HepG2 (cell line): ENCODE data around the gene ABTB2. TPM values are rescaled to one million over a fixed set of nuclear protein-coding genes. Genes with fewer than 3 reads are reported as not detected.

Experiments used
- ATAC-seq: fragments of 200-7000 bp; cut with Tn5 transposase; 3 replicates; pipeline ENCODE4 v1.9.1; 2020; ENCODE audit warnings: mild to moderate bottlenecking, moderate library complexity
- BruUV-seq: library from RNA; stranded (reverse); fragments of 400-500 nt; replicated peaks from 2 replicates; lab custom pipeline; 2021; lab: Mats Ljungman, UMichigan
- CTCF ChIA-PET: fragments of 300-600 bp; formaldehyde crosslinking; extraction: SDS; loops from one replicate; lab custom pipeline; 2021; ENCODE audit warnings: low total read pairs, inconsistent platforms, low intra/inter-chr PET ratio; lab: Yijun Ruan, JAX
- POLR2A ChIA-PET: fragments of 350-600 bp; sonication (Branson Sonifier 250); formaldehyde crosslinking; loops from one replicate; lab custom pipeline; 2020; ENCODE audit warnings: antibody characterized with exemption, inconsistent platforms; lab: Yijun Ruan, JAX
- DNase-seq: peaks from one replicate; pipeline ENCODE4 v3.0.0-alpha.2; 2015; ENCODE audit warnings: low spot score
- FAIRE-seq: peaks from 3 replicates; lab custom pipeline; 2011; peaks lifted over from hg19 to GRCh38; lab: Jason Lieb, UNC
- H2AFZ ChIP-seq: one replicate; pipeline ENCODE4 v1.6.1; 2011; ENCODE audit warnings: low read length, inconsistent platforms
- H3K27ac ChIP-seq: fragments of 300-600 bp; 3 replicates; pipeline ENCODE4 v1.8.0; 2011; ENCODE audit warnings: mixed run types, mild to moderate bottlenecking, mixed read lengths, low read length, inconsistent platforms; ENCODE audit not compliant: insufficient read depth; ENCODE audit errors: extremely low read length
- H3K27me3 ChIP-seq, 2 experiments: fragments of 200-600 bp in 1 of 2; 2 replicates in 1 of 2; 3 replicates in 1 of 2; pipeline versions ENCODE4 v1.6.0 to v1.8.0; 2011; ENCODE audit warnings: low read length in 2 of 2, mild to moderate bottlenecking in 2 of 2, moderate library complexity in 2 of 2, inconsistent platforms in 1 of 2; ENCODE audit not compliant: insufficient read depth in 2 of 2, control insufficient read depth in 1 of 2
- H3K36me3 ChIP-seq, 2 experiments: fragments of 200-600 bp in 1 of 2; replicated peaks in 1 of 2; 2 replicates in 1 of 2; 3 replicates in 1 of 2; pipeline versions ENCODE4 v1.5.1 to v1.8.0; 2011; ENCODE audit warnings: low read length in 2 of 2, inconsistent platforms in 1 of 2; ENCODE audit not compliant: insufficient read depth in 2 of 2, control insufficient read depth in 1 of 2
- H3K4me1 ChIP-seq: 2 replicates; pipeline ENCODE4 v1.5.1; 2012; ENCODE audit warnings: low read length, inconsistent platforms; ENCODE audit not compliant: insufficient read depth
- H3K4me2 ChIP-seq: 2 replicates; pipeline ENCODE4 v1.6.0; 2011; ENCODE audit warnings: low read depth, low read length, inconsistent platforms
- H3K4me3 ChIP-seq, 3 experiments: fragments of 200-600 bp in 1 of 3; sonication (generic), shearing (Covaris generic) in 1 of 3; replicated peaks in 1 of 3; 2 replicates each; pipeline ENCODE4 v1.5.1; 2011 to 2016; ENCODE audit warnings: low read length in 3 of 3, inconsistent platforms in 2 of 3, low read depth in 2 of 3, mild to moderate bottlenecking in 2 of 3, control low read depth in 1 of 3, mixed read lengths in 1 of 3; ENCODE audit not compliant: insufficient read depth in 1 of 3
- H3K79me2 ChIP-seq: one replicate; pipeline ENCODE4 v1.6.1; 2011; ENCODE audit warnings: low read length, inconsistent platforms; ENCODE audit not compliant: insufficient read depth
- H3K9ac ChIP-seq: 2 replicates; pipeline ENCODE4 v1.6.0; 2011; ENCODE audit warnings: mild to moderate bottlenecking, low read depth, low read length, inconsistent platforms; ENCODE audit not compliant: insufficient read depth
- H3K9me3 ChIP-seq: 2 replicates; pipeline ENCODE4 v1.5.1; 2012; ENCODE audit warnings: mild to moderate bottlenecking, low read length
- H4K20me1 ChIP-seq: 2 replicates; pipeline ENCODE4 v1.6.0; 2011; ENCODE audit warnings: inconsistent platforms, mild to moderate bottlenecking, low read length, moderate library complexity; ENCODE audit not compliant: insufficient read depth
- FOSL2 ChIP-seq: sonication (generic); formaldehyde crosslinking; IDR thresholded peaks from 2 replicates; pipeline ENCODE4 v1.4.0; 2020; ENCODE audit warnings: missing genetic modification reagents
- FOXP1 ChIP-seq, 2 experiments: fragments of 450-650 bp in 1 of 2; IDR thresholded peaks; 2 replicates each; pipeline ENCODE4 v1.6.1; 2017 to 2018; ENCODE audit warnings: antibody characterized with exemption in 1 of 2
- GLMP ChIP-seq: sonication (generic); formaldehyde crosslinking; IDR thresholded peaks from 2 replicates; pipeline ENCODE4 v1.9.0; 2021; ENCODE audit warnings: missing genetic modification reagents, mild to moderate bottlenecking, borderline replicate concordance
- LCORL ChIP-seq, 2 experiments: fragments of 450-650 bp in 1 of 2; sonication (generic) in 1 of 2; formaldehyde crosslinking in 1 of 2; IDR thresholded peaks; 2 replicates each; pipeline versions ENCODE4 v1.5.0 to v1.6.1; 2017 to 2020; ENCODE audit warnings: antibody characterized with exemption in 1 of 2, missing genetic modification reagents in 1 of 2
- MYC ChIP-seq: sonication (generic); formaldehyde crosslinking; IDR thresholded peaks from 2 replicates; pipeline ENCODE4 v1.9.0; 2021; ENCODE audit warnings: missing genetic modification reagents, borderline replicate concordance
- NR2C2 ChIP-seq: sonication (generic); formaldehyde crosslinking; IDR thresholded peaks from 2 replicates; pipeline ENCODE4 v1.4.0; 2020; ENCODE audit warnings: missing genetic modification reagents, mild to moderate bottlenecking, moderate library complexity, borderline replicate concordance
- REL ChIP-seq: sonication (generic); formaldehyde crosslinking; conservative IDR thresholded peaks from 2 replicates; pipeline ENCODE4 v1.8.0; 2022; ENCODE audit warnings: mild to moderate bottlenecking, missing genetic modification reagents, moderate library complexity
- ZFP36L1 ChIP-seq: sonication (generic); formaldehyde crosslinking; IDR thresholded peaks from 2 replicates; pipeline ENCODE4 v1.8.0; 2022; ENCODE audit warnings: mild to moderate bottlenecking, missing genetic modification reagents, moderate library complexity
- ZNF570 ChIP-seq: sonication (generic); formaldehyde crosslinking; IDR thresholded peaks from 2 replicates; pipeline ENCODE4 v1.4.0; 2020; ENCODE audit warnings: mild to moderate bottlenecking, missing genetic modification reagents, borderline replicate concordance
- ZNF724P ChIP-seq: sonication (generic); formaldehyde crosslinking; IDR thresholded peaks from 2 replicates; pipeline ENCODE4 v1.8.0; 2022; ENCODE audit warnings: missing genetic modification reagents, borderline replicate concordance
- ZNF768 ChIP-seq: sonication (generic); formaldehyde crosslinking; IDR thresholded peaks from 2 replicates; pipeline ENCODE4 v1.4.0; 2020; ENCODE audit warnings: missing genetic modification reagents
- WGBS: methylation state at CpG from one replicate; pipeline ENCODE4 v1.1.6; 2017; ENCODE audit warnings: low lambda C conversion rate; 5-methylcytosine and 5-hydroxymethylcytosine counted together
- in situ Hi-C: cut with HindIII; loops from 2 replicates; pipeline ENCODE4 v1.10.0; 2017; ENCODE audit warnings: low pct_unique_long_range_greater_than_20kb; ENCODE audit not compliant: extremely low pct_ligation_motif_present
- intact Hi-C: fragments of 100-400 bp; cut with micrococcal nuclease; formaldehyde crosslinking; loops from one replicate; pipeline ENCODE4 v1.10.0; 2022; ENCODE audit not compliant: unreplicated experiment
- polyA plus RNA-seq, 8 experiments: library from polyadenylated mRNA; depleted of rRNA in 3 of 8; stranded (reverse) in 7 of 8; unstranded in 1 of 8; fragments of >200 nt; fragmentation: Illumina TruSeq in 4 of 8; extraction: Trizol in 4 of 8; gene quantifications; 2 replicates each; pipeline versions ENCODE4 v1.2.1 to v1.2.3, GENCODE V29; 2011 to 2016; ENCODE audit warnings: low read depth in 4 of 8, missing spikeins in 1 of 8, mixed read lengths in 1 of 8; ENCODE audit not compliant: insufficient read depth in 1 of 8
- total RNA-seq, 5 experiments: library from RNA; depleted of rRNA; stranded (reverse); fragments of >200 nt; fragmentation: Illumina TruSeq; extraction: Trizol; gene quantifications; 2 replicates each; pipeline ENCODE4 v1.2.3, GENCODE V29; 2016; ENCODE audit warnings: low read depth in 1 of 5
- TF ChIP-seq, protein P1 (sequence below): sonication (generic); formaldehyde crosslinking; IDR thresholded peaks from 2 replicates; pipeline ENCODE4 v1.5.1; 2020; ENCODE audit warnings: mild to moderate bottlenecking, missing genetic modification reagents, moderate library complexity
- TF ChIP-seq, protein P2 (sequence below): sonication (generic); formaldehyde crosslinking; IDR thresholded peaks from 2 replicates; pipeline ENCODE4 v1.4.0; 2020; ENCODE audit warnings: missing genetic modification reagents, borderline replicate concordance

ABTB2 gene
- total and polyA plus RNA-seq, 2 of the 13 experiments (the other 11 are each of a cell fraction or from before 2014, with no cell fraction given), result 5.1 to 15.4 TPM

DNA sequence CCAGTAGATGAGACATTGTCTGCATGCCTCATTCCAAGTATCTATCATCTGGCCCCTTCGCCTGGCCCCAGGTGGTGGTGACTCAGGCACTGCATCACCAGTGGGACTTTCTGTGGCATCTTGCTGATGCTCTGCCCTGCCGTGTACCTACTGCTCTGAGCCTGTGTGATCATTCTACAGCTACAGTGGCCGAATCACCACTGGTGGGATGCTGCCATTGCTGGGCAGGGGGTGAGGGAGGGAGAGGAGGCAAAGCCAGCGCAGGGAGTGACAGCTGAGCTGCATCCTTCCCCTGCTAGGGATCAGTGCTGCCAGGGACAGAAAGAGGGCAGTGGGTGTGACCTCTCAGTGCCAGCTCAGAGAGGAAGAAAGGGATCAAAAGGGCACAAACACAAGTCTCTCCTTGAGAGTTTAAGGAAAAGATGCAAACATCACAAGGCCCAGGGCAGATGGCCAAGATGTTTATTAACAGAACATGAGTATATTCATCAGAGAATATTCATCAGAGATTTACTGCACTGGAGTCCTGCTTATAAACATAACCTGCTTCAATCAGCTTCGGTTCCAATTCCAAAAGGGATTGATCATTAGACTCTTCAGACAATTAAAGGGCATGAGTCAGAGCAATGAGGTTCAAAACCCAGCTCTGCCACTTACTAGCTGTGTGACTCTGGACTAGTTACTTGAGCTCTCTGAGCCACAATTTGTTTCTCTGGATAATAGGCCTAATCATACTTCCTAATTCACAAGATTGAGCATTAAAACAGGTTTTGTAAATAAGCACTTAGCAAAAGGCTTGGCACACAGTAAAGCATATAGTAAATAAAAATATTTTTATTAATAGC is 142.6 kb downstream of the ABTB2 start (continued):
- TF ChIP-seq GLMP (CRISPR knock-in tag), result no peak
- peak; percentile 44 for TF ChIP-seq ZNF768 (CRISPR knock-in tag)
- TF ChIP-seq REL, result no peak
- TF ChIP-seq, all 625 proteins: peak for 3

DNA sequence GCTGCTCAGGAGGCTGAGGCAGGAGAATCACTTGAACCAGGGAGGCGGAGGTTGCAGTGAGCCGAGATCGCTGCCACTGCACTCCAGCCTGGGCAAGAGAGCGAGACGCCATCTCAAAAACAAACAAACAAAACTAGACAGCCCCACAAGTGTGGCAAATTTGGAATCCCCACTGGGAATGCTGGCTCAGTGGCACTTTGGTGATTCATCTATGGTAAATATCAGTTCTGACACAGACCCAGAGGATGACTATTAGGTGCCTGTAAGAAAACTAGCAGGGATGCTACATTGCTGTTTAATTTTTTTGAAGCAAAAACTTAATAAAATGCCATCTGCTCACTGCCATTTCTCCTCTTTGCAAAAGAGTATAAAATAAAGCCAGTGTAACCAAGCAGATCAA is 144.4 kb downstream of the ABTB2 start:
- BruUV-seq, result no TSS peak
- in situ Hi-C loops (no loop called here), intact Hi-C loops (no loop called here)
- POLR2A ChIA-PET, result no interaction called here
- Histone ChIP-seq H3K9me3 (no peaks in the 10 kb centered on the region), H3K4me1 (peaks cover 74% of the 10 kb centered on the region), H3K27me3 (no peaks in the 10 kb centered on the region), H3K79me2 (peaks cover 3% of the 10 kb centered on the region), H4K20me1 (no peaks in the 10 kb centered on the region), H3K36me3 (no peaks in the 10 kb centered on the region), H3K4me3 (no peak overlapping the region), H3K27ac (peak overlapping the region; percentile 35), H2AFZ (no peak overlapping the region), H3K9ac (no peak overlapping the region), H3K4me2 (peak overlapping the region; percentile 25; the same call in 1 of the 2 replicates)
- FAIRE-seq (no peak), ATAC-seq (peak; percentile 57), DNase-seq (no peak)
- 64% methylated on average over 5 of the region's 5 CpGs for WGBS
- CTCF ChIA-PET, result no interaction called here
- TF ChIP-seq FOSL2 (CRISPR knock-in tag), result peak; percentile 84
- TF ChIP-seq ZNF570 (CRISPR knock-in tag), result no peak
- no peak for TF ChIP-seq NR2C2 (CRISPR knock-in tag)
- no peak for TF ChIP-seq FOXP1 (IDR thresholded peaks at IDR 0.05)
- TF ChIP-seq FOXP1 (CRISPR knock-in tag; IDR thresholded peaks at IDR 0.05), result 0 out of 2 replicates have a peak, but pooled peaks have one; percentile 13
- TF ChIP-seq ZFP36L1 (CRISPR knock-in tag), result no peak
- TF ChIP-seq, protein P1, sequence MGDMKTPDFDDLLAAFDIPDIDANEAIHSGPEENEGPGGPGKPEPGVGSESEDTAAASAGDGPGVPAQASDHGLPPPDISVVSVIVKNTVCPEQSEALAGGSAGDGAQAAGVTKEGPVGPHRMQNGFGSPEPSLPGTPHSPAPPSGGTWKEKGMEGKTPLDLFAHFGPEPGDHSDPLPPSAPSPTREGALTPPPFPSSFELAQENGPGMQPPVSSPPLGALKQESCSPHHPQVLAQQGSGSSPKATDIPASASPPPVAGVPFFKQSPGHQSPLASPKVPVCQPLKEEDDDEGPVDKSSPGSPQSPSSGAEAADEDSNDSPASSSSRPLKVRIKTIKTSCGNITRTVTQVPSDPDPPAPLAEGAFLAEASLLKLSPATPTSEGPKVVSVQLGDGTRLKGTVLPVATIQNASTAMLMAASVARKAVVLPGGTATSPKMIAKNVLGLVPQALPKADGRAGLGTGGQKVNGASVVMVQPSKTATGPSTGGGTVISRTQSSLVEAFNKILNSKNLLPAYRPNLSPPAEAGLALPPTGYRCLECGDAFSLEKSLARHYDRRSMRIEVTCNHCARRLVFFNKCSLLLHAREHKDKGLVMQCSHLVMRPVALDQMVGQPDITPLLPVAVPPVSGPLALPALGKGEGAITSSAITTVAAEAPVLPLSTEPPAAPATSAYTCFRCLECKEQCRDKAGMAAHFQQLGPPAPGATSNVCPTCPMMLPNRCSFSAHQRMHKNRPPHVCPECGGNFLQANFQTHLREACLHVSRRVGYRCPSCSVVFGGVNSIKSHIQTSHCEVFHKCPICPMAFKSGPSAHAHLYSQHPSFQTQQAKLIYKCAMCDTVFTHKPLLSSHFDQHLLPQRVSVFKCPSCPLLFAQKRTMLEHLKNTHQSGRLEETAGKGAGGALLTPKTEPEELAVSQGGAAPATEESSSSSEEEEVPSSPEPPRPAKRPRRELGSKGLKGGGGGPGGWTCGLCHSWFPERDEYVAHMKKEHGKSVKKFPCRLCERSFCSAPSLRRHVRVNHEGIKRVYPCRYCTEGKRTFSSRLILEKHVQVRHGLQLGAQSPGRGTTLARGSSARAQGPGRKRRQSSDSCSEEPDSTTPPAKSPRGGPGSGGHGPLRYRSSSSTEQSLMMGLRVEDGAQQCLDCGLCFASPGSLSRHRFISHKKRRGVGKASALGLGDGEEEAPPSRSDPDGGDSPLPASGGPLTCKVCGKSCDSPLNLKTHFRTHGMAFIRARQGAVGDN, result 0 out of 2 replicates have a peak, but pooled peaks have one; percentile 22
- TF ChIP-seq, protein P2, sequence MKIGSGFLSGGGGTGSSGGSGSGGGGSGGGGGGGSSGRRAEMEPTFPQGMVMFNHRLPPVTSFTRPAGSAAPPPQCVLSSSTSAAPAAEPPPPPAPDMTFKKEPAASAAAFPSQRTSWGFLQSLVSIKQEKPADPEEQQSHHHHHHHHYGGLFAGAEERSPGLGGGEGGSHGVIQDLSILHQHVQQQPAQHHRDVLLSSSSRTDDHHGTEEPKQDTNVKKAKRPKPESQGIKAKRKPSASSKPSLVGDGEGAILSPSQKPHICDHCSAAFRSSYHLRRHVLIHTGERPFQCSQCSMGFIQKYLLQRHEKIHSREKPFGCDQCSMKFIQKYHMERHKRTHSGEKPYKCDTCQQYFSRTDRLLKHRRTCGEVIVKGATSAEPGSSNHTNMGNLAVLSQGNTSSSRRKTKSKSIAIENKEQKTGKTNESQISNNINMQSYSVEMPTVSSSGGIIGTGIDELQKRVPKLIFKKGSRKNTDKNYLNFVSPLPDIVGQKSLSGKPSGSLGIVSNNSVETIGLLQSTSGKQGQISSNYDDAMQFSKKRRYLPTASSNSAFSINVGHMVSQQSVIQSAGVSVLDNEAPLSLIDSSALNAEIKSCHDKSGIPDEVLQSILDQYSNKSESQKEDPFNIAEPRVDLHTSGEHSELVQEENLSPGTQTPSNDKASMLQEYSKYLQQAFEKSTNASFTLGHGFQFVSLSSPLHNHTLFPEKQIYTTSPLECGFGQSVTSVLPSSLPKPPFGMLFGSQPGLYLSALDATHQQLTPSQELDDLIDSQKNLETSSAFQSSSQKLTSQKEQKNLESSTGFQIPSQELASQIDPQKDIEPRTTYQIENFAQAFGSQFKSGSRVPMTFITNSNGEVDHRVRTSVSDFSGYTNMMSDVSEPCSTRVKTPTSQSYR, result no peak
- TF ChIP-seq MYC (CRISPR knock-in tag), result no peak
- TF ChIP-seq ZNF724P (CRISPR knock-in tag), result no peak
- TF ChIP-seq LCORL (IDR thresholded peaks at IDR 0.05), result no peak
- TF ChIP-seq LCORL (CRISPR knock-in tag; IDR thresholded peaks at IDR 0.05), result peak; percentile 13; the same call in 1 of the 2 replicates
